HG03439 (cell line): ENCODE measurements around the gene APBA2.

Experiments
- ATAC-seq: cut with Tn5 transposase; IDR thresholded peaks from one replicate; pipeline ENCODE4 v1.9.1; 2021; ENCODE audit warnings: mild to moderate bottlenecking, moderate library complexity; ENCODE audit not compliant: unreplicated experiment

The APBA2 gene

DNA sequence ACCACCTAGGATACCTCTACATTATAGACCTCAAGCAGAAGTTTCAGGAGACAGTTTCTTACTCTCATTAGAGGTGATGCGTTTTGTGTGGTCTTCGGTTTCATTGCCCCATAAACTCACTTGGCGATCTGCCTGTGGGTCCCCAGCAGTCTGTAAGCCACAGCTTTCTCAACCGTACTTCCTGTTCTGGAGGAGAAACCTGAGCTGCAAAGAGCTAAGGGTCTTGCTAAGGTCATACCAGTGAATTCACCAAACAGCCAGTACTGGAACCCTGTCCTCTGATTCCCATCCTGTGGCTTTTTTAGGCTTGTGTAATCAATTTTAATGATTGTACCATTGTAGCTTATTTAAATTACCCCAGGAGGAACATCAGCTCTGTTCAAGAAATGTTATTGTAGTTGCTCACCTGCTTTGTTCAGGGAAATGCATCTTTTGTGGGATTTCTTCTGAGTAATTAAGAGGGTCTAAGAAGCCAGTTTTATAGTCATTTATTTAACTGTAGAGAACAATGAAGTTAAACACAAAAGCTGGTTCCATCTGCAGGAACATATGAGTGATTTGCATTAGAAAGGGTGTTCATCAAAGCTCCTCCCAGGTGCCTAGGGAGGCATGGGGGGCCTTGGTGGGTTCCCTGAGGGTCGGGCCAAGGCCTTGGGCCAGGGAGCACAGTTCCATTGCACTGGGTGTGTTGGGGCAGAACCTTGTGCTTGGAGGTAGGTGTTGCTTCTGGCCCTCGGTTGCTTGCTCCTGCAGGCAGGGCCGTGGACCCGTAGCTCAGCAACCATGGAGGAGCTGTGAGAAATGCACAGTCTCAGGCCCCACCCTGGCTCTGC is 69.6 kb downstream of the APBA2 start:
- ATAC-seq, result no peak

DNA sequence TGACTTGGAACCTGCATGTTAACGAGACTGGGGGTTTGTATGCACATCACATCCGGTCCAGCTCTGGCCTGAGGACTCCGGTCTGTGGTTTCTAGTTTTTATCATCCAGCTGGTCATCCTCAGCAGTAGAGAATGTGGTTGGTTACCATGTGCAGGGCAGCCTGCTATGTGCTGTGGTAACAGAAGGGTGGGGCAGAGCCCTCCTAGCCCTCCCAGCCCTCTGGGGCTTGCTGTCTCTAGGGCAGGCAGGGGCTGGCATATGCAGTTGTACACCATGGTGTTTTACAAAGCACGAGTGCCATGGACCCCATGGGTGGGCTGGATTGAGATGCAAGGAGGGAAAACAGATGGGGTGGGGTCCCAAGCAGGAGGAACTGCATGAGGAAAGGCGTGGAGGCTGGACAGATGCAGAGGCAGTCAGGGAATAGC is 70.2 kb downstream of the APBA2 start:
- ATAC-seq, result no peak

DNA sequence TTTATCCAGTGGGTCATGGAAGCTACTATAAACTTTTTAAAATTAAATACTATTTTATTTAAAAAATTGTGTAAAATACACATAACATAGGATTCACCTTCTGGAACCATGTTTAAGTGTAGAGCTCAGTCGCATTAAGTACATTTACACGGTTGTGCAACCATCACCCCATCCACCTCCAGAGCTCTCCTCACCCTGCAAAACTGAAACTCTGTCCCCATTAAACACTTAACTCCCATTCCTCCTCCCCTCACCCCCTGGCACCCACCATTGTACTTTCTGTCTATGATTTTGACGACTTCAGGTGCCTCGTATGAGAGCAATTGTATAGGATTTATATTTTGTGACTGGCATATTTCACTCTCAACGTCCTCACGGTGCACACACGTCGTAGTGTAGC is 70.7 kb downstream of the APBA2 start:
- ATAC-seq, result no peak

DNA sequence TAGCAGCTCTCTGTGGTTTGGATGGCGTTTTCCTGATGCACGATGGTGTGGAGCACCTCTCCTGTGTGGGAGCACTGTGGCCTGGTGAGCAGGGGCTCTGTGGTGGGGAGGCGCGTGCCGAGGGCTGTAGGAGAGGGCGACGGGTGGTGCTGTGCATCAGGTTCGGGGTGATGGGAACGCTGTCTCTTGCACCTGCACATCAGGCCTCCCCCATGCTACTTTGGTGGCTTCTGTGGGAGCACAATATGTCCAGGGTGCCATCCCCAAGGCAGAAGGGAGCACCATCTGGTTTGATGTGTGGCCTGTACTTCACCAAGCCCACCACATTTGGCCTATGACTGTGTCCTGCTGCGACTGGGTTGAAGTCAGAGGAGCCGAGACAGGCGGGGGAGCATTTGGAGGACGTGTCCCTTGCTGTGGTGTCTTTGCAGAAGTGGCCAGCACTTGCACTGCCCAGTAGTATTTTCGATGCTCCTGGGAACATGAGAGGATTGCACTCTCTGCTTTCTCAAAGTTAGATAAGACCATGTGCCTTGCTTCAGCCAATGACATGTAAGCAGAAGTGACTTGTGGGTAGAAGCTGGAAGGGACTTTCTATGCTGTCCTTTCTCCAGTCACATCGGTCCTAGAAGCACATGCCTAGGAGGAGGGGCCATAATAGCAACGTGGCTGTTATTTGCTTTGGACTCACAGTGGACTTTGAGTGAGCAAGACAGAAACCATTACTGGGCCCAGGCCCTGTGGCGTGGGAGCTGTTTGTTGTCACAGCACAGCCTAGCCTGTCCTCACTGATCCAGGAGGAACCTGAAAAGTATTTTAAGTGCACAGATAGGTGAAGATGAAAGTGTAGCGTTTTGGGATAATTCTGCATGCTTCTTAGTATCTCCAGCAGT is 72.1 kb downstream of the APBA2 start:
- ATAC-seq, result no peak

DNA sequence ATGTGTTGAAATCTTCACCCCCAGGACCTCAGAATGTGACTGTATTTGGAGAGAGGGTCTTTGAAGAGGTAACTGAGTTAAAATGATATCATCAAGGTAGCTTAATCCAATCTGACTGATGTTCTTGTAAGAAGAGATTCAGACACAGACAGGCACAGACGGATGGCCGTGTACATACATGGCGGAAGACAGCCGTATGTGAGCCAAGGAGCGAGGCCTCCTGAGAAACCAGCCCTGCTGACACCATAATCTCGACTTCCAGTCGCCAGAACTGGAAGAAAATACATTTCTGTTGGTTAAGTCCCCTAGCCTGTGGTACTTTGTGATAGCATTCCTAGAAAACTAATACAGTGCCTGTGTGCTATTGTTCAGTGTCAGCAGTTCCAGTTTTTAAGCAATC is 73.6 kb downstream of the APBA2 start:
- ATAC-seq, result no peak

DNA sequence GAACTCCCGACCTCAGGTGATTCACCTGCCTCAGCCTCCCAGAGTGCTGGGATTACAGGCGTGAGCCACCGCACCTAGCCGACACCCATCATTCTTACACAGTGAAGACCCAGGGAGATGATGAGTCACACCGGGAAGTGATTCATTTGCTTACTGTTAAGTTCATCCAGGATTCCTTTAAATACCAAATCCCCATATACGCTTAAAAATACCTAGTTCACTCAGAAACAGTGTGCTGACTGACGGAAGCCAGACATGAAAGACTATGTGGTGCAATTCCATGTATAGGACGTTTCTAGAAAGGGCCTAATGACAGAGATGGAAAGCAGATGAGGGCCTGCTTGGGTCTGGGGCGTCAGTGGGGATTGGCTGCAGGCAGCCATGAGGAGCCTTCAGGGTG is 75.2 kb downstream of the APBA2 start:
- no peak for ATAC-seq

DNA sequence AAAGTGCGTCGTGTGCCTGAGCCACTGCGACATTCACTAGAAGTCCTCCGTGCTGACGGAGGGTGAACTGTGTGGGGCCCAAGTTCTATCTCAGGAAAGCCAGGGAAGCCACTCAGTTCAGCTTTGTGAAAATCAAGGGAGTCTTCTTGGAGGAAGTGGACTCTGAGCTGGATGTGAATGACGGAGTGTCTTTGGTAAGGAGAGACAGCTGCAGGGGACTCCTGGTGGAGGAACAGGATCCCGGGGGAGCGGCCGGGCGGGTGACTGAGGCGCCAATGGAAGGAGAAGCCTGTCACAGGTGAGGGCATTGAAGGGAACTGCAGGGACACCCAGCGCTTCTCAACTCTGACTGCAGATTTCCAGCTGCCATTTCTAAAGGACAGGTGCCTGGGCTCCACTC is 75.6 kb downstream of the APBA2 start:
- ATAC-seq, result no peak

DNA sequence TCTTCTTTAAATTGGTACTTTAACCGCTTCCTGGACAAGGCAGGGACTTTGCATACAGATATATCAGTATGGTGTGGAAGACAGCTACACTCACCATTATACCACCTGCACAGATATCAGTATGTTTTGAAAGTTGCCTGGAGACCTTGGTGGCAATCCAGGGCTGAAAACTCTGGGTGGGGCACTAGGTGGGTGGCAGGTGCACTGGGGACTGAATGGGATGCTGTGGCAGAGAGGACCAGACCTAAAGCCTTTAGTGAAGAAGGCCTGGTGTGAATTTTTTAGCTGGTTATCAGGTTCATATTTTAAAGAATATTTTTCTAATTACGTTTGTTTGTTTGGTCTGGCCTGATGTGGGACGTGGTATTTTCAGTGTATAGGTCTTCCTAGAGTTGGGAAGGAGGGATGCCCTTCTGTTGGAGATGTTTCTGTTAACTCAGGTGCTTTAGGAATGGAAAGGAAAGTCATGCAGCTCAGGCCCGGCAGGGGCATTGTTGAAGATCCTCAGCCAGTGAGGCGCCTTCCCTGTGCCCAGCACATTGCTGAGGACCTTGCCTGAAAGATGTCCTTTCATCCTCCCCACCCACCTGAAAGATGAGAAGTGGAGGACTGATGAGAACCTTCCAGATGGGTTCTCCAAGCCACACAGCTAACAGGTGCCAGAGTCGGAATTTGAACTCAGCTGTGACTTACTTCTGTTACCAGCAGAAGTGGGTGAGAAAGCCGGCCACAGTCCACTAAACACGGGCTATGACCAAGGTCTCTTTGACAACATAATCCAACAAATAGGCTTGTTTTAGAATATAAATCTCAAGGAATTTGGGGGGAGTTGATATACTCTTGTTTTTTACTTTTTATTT is 77.3 kb downstream of the APBA2 start:
- peak; percentile 54 for ATAC-seq

DNA sequence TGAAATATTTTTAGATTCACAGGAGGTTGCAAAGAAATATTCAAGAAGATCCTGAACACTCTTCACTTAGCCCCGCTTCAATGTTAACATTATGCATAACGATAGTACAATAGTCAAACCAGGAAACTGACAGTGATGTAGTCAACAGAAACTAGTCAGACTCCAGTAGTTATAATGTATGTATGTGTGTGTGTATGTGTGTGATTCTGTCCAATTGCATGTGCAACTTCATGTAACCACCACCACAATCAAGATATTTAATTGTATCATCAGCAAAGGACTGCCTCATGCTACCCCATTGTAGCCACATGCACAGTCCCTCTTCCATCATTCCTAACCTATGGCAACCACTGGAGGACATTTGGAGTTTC is 77.9 kb downstream of the APBA2 start:
- peak; percentile 56 for ATAC-seq

DNA sequence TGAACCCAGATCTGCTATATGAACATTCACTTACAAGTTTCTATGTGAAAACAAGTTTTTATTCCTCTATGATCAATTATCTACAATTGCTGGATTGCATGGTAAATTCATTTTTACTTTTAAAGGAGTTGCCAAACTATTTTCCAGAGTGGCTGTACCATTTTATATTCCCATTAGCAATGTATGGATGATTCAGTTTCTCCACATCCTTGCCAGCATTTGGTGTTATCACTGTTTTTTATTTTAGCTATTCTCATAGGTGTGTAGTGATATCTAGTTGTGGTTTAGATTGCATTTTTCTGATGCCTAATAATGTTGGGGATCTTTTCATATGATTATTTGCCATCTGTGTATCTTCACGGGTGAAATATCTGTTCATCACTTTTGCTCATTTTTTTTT is 78.3 kb downstream of the APBA2 start:
- no peak for ATAC-seq

DNA sequence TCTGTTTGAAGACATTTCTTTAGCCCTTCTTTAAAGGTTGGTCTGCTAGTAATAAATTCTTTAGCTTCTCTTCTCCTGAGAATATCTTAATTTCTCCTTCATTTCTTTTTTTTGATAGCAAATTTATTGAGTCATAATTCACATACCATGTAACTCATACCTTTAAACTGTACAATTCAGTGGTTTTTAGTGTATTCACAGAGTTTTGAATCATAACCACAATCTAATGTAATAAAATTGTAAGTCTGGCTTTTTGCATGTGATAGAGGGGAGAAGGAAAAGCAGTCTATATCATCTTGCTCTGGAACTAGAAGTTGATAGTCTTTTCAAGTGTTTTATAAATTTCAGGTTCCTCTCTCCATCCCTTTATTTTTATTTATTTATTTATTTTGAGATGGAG is 81.3 kb downstream of the APBA2 start:
- no peak for ATAC-seq

DNA sequence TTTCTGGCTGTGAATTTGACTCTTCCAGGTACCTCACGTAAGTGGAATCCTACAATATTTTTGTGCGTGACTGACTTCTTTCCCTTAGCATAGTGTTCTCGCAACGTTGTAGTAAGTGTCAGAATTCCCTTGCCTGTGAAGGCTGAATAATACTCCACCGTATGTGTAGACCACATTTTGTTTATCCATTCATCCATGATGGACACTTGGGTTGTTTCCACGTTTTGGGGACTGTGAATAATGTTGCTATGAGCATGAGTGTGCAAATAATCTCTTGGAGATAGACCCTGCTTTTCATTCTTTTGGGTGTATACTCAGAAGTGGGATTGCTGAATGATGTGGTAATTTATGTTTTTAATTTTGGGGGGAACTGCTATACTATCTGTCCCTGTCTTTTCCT is 82.2 kb downstream of the APBA2 start:
- ATAC-seq, result no peak

DNA sequence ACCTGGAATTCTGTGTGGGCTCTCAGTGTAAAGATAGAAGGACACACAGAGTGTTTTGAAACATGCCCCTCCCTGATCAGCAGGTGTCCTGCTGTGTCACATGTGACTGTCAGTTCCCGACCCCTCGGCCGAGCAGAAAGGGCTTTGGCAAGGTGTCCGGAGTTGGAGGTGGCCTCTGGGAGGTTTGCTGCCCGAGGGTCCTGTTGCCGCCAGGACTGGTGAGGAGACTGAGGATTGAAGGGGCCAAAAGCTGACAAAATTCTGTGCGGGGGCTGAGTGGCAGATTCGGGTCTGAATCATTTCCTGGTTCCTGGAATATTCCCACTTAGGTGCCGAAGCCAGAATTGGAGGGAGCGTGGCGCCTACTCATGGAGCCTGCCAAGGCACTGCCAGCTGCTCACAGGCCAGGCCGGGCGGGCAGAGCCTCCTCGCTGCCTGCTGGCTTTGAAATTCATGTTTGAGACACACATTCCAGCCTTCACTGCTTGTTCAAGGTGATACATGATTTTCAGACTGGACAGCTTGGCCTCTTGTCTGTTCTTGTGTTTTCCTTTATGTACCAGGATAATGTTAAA is 83.8 kb downstream of the APBA2 start:
- no peak for ATAC-seq

DNA sequence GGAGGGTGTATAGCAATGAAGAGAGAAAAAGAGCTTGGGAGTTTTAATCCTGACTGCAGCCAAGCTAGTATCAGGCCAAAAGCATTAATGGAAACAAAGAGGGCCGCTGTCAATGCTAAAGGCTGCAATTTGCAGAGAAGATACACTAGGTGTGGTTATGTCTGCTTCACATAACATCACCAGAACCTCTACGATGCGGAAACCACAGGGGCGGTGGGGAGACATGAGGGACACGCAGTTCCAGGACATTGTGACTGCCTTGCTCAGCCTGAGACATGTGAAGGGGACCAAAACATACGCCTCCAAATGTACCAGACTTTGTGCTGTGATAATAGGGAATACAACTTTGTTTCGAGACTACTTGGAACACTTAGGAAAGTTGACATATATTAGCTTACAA is 88.4 kb downstream of the APBA2 start:
- no peak for ATAC-seq

DNA sequence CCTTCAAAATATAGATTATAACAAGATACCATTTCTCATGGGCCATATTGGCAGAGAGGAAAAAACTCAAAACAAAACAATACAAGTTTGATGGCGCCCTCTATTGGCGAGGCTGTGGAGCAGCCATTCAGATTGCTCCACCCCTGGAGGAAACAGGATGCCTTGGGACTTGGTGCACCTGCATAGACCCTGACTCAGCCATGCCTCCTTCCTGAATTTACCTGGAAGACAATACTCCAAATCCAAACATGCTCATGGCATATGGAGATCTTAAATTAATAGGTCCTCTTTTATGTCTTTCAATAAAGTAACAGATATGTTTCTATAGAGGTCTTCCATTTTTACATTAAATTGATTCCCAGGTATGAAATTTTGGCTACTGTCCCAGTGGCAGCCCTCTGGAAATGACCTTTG is 90.0 kb downstream of the APBA2 start:
- ATAC-seq, result no peak

DNA sequence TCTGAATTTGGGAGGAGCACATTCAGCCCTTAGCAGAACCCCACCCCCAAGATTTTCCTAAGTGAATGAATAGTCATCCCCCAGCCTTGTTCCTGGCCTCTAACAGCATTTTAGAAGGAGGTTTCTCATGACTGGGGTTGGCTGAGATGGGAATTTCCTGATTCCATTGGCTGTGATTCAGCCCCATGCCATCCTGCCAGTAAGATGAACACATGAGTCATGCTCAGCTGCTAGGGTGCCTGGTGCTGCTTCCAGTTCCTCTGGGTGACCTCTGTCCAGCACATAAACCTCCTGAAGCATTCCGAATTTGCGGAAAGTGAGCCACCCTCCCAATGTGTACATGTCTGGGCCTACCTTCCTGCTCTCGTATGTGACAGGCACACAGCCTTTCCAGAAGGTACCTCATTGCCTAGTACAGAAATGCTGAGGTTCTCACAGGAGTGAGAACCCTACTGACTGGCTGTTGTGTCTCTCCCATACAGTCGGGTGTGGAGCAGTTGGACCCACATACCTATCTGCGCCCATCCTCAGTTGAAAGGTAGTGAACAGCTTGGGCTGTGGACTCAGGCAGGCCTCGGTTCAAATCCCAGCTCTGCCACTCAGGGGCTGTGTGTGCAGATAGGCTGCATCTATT is 91.7 kb downstream of the APBA2 start:
- no peak for ATAC-seq

DNA sequence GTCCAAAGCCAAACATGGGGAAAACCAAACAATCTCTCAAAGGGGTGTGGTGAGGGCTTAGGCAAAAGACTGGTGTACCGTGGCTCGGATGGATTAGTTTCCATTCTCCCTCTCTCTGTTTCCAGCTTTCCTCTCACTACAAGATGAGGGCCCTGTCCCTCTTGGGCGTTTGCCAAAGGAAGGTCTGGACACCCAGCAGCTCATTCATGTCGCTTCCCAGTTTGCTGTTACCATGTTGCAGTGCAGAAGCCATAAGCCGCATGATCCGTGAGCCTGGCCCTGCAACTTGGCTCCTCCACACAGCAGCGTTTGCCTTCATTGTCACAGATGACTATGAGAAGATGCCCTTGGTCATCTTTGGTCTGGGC is 92.2 kb downstream of the APBA2 start:
- ATAC-seq, result no peak

DNA sequence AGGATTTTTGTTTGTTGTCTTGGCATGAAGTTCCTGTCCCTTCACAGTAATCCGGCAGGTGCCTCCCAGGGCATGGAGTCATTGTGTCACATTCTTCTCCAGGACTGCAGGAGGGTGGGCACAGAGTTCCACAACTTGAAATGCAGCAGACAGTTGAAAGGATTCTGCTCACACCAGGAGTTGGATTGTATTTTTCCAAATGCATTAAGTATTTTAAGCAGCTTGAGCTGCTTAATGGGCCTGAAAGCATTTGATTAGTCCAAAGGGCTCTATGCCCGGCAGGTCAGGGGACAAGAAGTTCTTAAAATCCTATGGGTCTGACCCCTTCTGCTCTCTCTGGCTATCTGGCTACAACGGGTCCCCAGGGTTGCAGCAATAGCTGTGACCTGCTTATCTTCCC is 92.9 kb downstream of the APBA2 start:
- ATAC-seq, result no peak

DNA sequence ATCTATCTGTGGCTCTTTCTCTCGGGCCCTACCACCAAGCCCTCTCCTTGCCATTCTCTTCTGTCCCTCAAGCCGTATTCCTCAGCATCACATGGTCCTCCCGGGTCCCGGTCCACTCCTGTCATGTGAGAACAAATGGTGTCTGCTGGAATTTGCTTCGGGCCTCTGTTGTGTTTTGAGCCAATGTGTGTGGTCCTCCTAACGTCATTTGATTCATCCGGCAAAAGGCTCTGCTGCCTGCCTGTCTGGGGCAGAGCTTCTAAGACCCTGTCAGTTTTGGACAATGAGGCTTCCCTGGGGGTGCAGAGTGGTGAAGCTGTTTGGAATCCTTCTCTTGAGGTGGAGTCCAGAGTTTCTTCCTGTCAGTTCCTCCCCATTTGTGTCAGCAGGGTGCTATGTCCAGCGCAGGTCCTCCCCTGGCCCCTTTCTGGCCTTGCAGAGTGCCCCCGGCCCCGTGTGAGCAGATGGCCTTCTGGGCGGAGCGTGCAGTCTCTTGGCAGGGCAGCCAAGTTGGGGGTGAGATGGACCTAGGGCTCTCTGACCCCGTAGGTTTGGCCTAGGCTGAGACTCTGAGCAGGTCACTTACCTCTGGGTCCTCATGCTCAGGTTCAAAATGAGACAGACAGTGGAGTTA is 93.6 kb downstream of the APBA2 start:
- no peak for ATAC-seq
